ENCODE results near the gene PXDN.

PXDN gene

DNA sequence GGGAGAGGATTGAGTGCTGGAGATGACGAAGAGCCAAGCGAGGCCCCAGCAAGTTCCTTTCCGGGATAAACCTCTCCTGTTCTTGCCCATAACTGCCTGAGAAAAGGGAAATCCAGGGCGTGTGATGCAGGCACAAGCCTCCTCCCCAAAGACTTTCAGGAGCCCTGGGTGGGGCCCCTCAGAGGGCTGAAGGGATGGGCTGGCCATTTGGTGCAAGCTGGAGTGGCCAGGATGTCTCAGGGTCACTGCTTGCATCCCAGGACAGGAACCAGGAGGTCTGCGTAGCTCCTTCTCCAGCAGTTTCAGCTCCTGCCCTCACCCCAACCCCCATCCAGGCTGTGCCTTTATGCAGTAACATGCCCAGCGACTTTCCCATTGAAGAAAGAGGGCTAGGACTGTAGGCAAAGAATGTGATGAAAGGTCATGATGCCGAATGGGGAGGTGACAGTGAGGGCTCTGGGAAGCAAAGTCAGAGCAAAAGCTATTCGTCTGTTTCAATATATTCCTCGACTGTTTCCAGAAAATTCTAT, 80.2 kb downstream of the PXDN start:
- no peak for DNase-seq (ENCODE audit: low spot score)

DNA sequence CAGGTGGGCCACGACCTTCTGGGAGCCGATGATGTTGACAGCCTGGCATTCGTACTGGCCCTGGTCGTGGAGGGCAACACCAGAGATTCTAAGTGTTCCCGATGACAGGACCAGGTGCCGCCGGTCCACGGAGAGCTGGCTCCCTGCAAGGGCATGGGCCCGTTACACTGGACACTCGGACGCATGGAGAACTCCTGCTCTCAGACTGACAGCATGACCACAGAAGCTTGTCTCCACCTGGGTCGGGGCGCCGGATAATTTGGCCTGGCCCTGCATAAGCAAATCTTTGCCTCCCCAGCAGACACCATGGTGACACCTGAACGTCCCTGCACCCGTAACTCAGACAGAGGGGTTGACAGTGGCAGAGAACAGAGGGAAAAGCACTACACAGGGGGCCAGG, 80.7 kb downstream of the PXDN start:
- no peak for DNase-seq (ENCODE audit: low spot score)

DNA sequence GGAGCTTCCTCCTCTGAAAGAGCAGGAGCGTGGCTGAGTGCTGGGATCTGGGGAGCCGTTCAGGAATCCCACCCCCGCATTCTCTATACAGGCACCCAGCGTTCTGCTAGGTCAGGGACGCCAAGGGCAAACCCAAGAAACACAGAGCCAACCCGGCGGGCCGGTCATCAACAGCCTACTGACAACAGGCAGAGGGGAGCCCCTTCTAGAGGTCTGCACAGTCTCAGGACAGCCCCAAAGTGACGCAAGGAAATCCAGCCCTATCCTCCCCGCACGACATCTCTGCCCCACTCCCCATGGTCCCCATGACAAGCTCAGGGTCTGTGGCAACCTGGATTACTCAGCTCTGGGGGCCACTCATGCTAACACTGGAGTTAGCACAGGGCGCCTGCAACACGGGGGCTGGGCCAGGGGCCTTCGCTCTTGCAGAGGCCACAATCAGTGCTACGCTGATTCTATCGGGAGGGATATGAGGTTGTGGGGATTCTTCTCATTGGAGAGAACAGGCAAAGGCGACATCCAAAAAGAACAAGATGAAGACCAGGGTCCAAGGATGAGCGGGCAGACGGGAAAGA, 81.6 kb downstream of the PXDN start:
- DNase-seq (ENCODE audit: low spot score) = no peak

DNA sequence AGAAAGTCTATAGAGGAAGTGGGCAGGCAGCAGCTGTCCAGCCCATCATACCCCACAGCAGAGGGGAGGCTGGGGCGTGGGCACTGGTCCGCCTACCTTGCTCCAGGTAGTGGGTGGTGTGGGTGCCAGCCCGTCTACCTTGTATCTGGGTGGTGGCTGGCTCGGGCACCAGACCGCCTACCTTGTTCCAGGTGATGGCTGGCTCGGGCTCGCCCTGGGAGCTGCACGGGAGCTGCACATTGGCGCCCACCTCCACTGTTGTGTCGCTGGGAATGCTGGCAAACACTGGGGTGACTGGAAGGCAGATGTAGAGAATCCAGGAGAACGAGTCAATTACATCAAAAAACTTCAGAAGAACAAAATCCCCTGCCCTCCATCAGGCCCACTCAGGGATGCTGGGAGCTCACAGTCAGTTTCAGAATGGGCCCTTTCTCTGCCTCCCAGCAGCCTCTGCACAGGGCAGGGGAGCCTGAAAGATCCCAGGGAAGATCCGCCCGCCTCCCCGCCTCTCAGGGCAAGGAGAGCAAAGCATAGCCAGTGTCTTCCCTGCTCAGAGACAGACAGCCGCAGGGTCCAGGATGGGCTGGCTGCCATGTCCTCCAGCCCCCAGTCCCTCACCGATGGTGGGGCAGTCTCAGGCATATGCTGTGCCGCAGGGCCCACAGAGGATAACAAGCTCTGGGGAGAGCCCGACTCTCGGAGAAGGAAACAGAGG, 82.3 kb downstream of the PXDN start:
- no peak for DNase-seq (ENCODE audit: low spot score)

DNA sequence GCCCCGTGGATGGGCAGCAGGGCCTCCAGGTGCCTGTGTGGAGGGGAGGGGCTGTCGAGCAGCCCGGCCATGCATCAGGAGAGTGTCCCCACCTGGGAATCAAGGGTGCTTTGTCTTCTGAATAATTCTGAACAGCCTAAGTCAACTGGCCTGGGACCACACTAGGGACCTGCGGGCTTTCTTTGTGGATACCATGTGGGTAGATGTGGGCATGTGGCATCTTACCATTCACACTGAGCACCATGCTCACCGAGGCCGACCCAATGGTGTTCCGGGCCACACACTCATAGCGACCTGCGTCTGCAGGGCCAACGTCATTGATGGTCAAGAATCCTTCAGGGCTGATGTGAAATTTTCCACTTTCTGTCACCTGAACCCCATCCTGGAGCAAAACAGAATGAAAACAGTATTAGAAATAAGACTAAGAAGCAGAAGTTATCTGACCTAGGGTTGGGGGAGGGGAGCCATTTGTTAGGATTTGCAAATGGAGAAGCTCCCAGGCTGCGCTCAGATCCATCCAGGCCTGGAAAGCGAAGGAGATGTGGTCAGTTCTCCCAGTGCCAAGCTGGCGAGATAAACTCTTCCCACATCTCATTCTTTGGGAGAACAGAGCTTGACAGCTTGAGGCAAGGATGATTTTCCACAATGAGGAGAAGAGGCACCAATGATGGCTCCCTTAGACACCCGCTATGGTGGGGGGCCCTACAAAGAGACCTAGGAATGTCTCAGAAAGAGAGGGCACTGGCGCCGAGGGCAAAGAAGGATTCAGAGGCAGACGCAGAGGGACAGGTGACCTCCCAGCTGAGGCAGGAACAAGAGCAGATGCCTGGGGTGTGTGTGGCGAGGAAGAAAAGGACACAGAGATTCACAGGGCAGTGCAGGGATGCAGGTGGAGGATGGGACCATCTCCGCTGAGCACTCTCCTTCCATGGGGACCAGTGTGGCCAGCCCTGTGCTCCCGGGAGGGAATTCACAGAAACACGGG, 83.4 kb downstream of the PXDN start:
- no peak for DNase-seq (ENCODE audit: low spot score)

DNA sequence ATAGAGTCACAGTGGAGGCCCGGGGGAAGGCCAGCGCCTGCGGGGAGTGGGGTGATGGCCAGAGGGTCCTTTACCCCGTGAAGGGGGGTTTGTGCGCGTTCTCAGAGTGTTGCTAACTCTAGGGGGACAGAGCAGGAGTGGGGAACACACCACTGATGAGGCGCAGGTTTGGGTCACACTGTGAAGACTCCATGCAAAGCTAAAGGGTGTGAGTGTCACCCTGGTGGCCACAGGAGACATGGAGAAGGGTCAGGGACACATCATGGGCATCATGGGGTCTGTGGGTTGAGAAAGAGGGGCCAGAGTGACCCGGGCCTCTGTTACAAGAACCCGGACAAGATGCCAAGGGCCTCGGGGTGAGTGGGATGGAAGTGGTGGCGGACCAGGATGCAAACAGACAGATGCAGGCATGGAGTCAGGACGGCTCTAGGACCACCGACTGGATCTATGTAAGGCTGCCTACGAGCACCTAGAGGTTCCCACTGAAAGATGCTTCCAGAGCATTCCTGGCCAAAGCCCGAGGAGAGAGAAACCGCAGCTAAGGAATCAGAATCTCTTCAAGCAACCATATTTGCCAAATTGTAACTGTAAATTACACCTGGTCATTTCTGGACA, 84.3 kb downstream of the PXDN start:
- DNase-seq (ENCODE audit: low spot score) = no peak

DNA sequence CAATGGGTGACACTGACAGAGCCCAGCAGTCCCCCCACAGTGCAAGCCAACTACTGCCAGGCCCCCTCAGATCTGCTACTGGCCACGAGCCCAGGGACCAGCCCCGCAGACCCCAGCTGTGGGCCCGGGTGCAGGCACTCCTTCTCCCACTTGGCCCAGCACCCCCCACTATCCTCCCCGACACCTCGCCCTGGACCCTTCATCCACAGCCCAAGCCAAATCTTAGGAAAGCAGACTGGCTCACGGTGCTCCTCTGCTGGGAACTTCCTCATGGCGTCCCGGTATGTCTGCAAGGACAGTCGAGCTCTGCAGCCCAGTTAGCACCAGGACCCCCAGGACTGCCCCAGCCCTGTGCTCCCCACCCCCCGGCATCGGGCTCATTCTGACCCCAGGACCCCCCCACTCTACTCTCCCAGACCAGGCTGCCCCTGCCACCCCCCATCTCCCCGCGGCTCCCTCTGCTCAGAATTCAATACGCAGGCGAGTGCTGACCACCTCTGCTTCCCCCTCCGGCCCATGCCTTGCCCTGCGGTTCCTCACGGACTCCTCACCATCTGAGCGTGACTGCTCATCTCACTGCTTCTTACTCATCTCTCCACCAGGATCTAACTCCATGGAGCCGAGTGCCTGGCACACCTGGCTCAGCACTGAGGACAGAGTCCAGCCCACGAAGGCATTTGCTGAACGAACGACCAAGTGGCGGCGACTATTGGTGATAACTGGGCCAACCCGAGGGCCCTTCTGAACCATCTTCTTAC, 85.7 kb downstream of the PXDN start:
- no peak for DNase-seq (ENCODE audit: low spot score)

DNA sequence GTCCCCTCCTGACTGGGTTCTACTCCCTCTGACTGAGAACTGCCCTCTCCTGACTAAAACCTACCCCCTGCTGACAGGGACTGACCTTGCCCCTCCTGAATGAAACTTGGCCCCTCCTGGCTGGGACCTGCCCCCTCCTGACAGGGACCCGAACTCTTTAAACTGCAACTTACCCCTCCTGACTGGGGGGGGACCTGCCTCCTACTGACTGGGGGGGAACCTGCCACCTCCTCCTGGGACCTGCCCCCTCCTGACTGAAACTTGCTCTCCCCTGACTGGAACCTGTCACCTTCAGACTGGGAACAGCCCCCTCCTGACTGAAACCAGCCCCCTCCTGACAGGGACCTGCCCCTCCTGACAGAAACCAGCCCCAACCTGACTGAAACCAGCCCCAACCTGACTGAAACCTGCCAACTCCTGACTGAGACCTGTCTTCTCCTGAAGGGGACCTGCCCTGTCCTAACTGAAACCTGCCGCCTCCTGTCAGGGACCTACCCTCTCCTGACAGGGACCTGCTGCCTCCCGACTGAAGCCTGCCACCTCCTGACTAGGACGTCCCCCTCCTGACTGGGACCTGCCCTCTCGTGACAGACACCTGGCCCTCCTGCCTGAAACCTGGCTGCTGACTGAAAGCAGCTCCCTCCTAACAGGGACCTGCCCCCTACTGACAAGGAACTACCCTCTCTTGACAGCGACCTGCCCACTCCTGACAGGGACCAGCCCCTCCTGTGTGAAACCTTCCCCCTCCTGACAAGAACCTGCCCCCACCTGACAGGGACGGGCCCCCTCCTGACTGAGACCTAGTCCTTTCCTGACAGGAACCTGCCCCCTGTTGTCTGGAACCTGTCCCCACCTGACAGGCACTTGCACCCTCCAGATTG, 87.1 kb downstream of the PXDN start:
- no peak for DNase-seq (ENCODE audit: low spot score)

DNA sequence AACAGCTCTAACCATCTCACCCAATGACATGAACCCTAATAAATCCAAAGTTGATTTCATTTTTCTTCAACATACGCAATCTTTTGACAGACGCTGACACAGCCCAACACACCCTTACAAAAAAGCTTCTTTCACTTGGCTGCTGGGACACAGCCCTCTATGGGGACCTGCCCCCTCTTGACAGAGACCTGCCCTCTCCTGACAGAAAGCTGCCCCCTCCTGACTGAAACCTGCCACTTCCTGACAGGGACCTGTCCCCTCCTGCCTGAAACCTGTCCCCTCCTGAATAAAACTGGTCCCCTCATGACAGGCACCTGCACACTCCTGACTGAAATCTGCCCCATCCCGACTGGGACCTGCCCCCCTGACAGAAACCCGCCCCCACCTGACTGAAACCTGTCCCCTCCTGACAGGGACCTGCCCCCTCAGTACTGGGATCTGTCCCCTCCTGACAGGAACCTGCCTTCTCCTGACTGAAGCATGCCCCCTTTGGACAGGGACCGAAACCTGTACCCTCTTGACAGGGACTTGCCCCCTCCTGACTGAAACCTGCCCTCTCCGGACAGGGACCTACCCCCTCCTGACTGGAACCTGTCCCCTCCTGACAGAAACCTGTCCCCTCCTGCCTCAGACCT, 87.9 kb downstream of the PXDN start:
- DNase-seq (ENCODE audit: low spot score) = no peak

DNA sequence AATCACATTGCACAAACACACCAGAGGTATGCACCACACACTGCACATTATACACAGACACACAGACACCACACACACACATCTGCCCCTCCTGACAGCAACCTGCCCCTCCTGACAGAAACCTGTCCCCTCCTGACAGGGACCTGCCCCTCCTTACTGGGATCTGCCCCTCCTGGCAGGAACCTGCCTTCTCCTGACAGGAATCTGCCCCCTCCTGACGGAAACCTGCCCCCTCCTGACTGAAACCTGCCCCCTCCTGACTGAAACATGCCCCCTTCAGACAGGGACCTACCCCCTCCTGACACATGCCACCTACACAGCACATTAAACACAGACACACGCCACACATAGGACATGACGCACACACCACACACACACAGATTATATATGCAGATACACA, 88.9 kb downstream of the PXDN start:
- no peak for DNase-seq (ENCODE audit: low spot score)

DNA sequence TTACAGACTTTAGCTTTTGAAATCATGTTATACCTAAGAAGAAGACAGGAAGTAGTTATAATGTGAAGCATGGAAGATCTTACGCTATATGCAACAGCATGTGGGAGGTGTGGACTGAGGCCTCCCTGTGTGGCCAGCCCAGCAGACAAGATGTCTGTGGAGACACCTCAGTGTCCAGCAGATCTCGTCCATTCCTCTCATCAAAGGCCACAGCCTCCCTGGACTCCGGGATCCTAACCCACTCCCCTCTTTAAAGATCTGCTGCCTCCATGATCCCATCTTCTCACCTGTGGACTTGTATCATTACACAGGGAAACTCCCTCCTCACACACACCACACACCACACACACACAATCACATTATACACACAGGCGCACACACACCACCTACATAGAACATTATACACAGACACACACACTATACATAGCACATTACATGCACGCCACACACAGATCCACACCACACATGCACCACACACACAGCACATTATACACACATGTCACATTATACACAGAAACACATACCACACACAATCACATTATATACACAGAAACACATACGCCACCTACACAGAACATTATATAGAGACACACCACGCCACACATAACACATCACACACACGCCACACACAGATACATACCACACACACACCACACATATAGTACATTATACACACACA, 89.5 kb downstream of the PXDN start:
- no peak for DNase-seq (ENCODE audit: low spot score)

DNA sequence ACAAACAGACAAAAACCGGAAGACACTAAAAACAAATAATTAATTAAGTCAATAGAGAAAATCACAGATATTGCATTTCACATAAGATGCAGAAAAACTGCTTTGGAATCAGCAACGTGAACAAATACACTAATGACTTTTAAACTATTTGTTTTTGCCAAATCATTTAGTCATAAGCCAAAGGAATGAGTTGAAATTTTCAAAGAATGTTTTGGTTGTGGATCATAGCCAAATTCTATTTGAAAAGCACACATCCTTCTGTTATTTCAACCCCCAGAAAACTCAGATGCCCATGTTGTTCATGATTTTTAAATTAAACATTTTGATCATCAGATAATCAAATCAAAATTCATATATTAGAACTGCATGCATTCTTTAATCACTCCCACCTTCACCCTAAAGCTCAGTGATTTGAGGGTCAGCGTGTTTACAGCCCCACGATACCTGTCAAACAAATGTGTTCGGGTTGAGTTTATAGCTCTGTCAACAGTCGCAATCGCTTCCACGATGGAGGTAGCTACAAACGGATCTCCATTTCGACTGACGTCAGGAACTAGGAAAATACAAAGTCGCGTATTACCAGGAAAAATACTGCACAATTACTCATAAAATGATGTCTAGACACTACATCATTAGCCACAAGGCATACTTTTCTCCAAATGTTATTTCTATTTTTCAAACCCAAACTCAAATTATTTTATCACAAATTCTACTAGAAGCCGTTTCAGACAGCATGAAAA, 90.2 kb downstream of the PXDN start:
- no peak for DNase-seq (ENCODE audit: low spot score)

DNA sequence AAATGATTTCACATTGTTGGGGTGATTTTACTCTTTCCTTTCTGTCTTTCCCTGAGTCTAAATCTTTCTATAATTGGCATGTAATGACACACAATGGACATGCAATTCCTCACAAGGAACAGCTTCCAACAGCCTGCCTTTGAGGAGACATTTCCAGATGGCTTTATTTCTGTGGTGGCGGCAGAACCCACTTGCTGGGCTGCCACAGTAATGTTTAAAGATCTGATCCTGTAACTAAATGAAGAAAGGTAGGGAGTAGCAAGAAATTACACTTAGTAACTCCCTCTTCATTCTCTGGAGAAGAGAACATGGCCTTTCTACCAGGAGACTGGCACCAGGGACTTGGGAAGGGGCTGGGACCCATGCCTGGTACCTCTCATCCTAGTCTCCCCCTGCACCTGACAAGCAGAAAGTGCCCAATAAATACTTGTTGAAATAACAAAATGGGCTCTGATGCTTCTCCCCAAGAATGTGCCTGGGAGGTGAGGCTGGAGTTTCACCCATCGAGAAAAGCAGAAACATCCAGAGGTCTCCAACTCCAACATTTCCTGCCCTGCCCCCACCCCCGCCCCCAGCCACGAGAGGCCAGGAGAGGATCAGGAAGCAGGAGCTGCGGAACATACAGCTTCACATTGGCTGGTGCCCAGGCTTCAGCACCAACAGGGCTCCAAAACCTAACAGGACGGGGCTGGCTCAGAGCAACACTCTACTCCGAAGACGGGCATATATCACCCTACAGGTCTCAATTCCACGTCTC, 92.1 kb downstream of the PXDN start:
- no peak for DNase-seq (ENCODE audit: low spot score)

DNA sequence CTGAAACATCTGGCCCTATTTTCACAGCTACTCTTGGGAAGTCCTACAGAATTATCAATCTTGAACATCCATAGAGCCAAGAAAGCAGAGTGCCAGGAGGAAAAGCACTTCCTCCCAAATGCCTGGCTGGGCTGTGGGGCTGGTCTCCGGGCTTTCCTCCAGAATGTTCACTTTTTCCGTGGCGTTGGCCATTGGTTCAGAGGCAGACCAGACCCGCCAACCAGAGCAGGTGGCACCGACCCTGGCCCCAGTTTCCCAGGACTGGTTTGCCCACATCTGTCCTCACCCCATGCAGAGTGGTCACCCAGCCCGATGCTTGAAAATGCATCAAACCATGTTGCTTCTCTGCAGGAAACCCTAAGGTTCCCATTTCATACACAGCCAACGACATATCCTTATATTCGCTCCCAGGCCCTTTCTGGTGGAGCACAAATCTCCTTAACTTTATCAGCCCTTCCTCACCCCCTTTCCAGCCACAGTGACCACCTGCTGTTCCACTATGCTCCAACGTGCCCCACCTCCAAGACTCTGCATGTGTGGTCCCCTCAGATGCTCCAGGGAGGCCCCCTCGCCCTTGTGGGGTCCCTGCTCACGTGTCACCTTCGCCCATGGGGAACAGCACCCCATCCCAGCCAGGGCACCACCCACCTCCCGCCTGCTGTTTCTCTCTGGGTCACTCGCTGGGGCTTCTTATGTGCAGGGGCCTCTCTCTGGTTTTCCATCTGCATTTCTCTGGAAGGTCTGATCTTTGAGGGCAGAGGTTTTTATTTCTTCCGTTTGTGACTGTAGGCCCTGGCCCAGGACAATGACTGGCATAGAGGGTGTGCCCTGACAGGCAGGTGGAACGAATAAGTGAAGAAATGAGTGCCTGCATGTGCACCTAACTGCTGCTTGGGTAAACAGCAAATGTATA, 92.9 kb downstream of the PXDN start:
- DNase-seq (ENCODE audit: low spot score) = no peak

DNA sequence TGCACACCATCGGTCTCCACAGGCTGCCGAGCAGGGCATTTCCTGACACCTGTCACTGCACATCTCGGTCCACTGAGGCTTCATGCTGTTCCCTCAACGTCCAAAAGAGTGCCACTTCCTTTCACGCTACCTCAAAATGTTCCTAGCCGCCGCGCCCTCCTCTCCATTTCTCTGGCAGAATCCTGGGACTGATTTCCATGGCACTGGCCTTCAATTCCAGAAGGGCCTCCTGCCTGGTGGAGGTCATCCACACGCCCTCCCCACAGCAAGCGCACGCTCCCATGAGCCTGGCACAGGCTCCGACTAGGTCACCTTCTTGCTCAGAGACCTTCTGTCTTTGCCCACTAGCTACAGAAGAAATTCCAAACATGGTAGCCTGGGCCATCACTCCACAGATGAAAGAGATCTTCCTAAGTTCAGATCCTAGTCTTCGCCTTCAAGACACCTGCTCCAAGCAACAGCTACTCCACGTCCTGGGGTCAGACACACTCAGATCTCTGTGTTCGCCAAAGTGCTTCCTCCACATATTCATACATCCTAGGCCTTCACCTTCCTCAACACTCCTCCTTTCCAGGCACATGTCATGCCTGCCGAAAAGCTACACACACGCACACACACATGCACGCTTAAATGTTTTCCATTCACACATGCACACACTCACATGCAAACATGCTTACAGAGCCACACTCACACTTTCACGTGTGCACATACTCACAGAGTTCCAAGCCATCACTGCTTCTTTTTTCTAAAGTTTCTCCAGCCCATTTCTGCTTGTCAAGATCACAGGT, 94.0 kb downstream of the PXDN start:
- DNase-seq (ENCODE audit: low spot score) = no peak
